Testis (tissue), 2 donors: ENCODE results near the gene ZNF554.

Source experiments
- POLR2A ChIP-seq: fragments of 450-650 bp; IDR thresholded peaks from one replicate; pipeline ENCODE4 v1.6.1; 2017; ENCODE audit warnings: antibody characterized with exemption, mild to moderate bottlenecking, moderate library complexity
- TF ChIP-seq, protein P1 (sequence below), 3 experiments: fragments of 450-650 bp in 2 of 3; fragments of 200-600 bp in 1 of 3; sonication (generic) in 1 of 3; IDR thresholded peaks; one replicate each; pipeline ENCODE4 v1.5.1; 2016 to 2019; ENCODE audit warnings: antibody characterized with exemption in 3 of 3, mild to moderate bottlenecking in 2 of 3, moderate library complexity in 1 of 3

GRCh38 chr19:2846180-2846894 is 26.7 kb downstream of the ZNF554 start:
- TF ChIP-seq, protein P1, sequence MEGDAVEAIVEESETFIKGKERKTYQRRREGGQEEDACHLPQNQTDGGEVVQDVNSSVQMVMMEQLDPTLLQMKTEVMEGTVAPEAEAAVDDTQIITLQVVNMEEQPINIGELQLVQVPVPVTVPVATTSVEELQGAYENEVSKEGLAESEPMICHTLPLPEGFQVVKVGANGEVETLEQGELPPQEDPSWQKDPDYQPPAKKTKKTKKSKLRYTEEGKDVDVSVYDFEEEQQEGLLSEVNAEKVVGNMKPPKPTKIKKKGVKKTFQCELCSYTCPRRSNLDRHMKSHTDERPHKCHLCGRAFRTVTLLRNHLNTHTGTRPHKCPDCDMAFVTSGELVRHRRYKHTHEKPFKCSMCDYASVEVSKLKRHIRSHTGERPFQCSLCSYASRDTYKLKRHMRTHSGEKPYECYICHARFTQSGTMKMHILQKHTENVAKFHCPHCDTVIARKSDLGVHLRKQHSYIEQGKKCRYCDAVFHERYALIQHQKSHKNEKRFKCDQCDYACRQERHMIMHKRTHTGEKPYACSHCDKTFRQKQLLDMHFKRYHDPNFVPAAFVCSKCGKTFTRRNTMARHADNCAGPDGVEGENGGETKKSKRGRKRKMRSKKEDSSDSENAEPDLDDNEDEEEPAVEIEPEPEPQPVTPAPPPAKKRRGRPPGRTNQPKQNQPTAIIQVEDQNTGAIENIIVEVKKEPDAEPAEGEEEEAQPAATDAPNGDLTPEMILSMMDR (IDR thresholded peaks at IDR 0.05): no peak
- no peak for TF ChIP-seq POLR2A
